Measurements from ENCODE around the gene SRP68.
"Not testable (repeated sequence)": the region's sequence is repeated elsewhere in the genome, so short reads cannot be mapped to it uniquely, and the experiment has no call there.

DNA sequence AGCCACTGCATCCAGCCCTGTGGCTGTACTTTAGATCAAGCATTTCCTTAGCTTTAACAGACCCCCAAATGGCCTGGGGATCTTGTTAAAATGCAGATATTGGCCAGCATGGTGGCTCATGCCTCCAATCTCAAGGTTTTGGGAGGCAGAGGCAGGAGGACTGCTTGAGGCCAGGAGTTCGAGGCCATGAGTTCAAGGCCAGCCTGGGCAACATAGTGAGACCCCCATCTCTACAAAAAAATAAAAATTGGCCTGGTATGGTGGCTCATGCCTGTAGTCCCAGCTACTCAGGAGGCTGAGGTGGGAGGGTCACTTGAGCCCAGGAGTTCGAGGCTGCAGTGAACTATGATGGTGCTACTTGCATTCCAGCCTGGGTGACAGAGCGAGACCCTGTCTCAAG is 29.4 kb downstream of the SRP68 start:
- TF ChIP-seq, protein P1, sequence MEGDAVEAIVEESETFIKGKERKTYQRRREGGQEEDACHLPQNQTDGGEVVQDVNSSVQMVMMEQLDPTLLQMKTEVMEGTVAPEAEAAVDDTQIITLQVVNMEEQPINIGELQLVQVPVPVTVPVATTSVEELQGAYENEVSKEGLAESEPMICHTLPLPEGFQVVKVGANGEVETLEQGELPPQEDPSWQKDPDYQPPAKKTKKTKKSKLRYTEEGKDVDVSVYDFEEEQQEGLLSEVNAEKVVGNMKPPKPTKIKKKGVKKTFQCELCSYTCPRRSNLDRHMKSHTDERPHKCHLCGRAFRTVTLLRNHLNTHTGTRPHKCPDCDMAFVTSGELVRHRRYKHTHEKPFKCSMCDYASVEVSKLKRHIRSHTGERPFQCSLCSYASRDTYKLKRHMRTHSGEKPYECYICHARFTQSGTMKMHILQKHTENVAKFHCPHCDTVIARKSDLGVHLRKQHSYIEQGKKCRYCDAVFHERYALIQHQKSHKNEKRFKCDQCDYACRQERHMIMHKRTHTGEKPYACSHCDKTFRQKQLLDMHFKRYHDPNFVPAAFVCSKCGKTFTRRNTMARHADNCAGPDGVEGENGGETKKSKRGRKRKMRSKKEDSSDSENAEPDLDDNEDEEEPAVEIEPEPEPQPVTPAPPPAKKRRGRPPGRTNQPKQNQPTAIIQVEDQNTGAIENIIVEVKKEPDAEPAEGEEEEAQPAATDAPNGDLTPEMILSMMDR (IDR thresholded peaks at IDR 0.05) = not testable (repeated sequence)
- not testable (repeated sequence) for TF ChIP-seq POLR2A (IDR thresholded peaks at IDR 0.05)

Measured in body of pancreas (tissue), 4 donors.